Measurements from ENCODE around the gene ULBP1. TPM values are rescaled to one million over a fixed set of nuclear protein-coding genes. Genes with fewer than 3 reads are reported as not detected.

The ULBP1 gene
- total RNA-seq, 1 experiment from 2014 or later, result 3.1 TPM

DNA sequence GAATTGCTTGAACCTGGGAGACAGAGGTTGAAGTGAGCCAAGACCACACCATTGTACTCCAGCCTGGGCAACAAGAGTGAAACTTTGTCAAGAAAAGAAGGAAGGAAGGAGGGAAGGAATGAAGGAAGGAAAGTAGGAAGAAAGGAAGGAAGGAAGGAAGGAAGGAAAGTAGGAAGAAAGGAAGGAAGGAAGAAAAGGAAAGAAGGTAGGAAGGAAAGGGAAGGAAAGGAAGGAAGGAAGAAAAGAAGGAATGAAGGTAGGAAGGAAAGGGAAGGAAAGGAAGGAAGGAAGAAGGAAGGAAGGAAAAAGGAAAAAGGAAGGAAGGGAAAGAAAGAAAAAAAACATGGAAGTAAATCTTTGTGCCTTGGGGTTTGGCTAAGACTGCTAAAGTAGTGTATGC, 11.7 kb downstream of the ULBP1 start:
- TF ChIP-seq, protein P1, sequence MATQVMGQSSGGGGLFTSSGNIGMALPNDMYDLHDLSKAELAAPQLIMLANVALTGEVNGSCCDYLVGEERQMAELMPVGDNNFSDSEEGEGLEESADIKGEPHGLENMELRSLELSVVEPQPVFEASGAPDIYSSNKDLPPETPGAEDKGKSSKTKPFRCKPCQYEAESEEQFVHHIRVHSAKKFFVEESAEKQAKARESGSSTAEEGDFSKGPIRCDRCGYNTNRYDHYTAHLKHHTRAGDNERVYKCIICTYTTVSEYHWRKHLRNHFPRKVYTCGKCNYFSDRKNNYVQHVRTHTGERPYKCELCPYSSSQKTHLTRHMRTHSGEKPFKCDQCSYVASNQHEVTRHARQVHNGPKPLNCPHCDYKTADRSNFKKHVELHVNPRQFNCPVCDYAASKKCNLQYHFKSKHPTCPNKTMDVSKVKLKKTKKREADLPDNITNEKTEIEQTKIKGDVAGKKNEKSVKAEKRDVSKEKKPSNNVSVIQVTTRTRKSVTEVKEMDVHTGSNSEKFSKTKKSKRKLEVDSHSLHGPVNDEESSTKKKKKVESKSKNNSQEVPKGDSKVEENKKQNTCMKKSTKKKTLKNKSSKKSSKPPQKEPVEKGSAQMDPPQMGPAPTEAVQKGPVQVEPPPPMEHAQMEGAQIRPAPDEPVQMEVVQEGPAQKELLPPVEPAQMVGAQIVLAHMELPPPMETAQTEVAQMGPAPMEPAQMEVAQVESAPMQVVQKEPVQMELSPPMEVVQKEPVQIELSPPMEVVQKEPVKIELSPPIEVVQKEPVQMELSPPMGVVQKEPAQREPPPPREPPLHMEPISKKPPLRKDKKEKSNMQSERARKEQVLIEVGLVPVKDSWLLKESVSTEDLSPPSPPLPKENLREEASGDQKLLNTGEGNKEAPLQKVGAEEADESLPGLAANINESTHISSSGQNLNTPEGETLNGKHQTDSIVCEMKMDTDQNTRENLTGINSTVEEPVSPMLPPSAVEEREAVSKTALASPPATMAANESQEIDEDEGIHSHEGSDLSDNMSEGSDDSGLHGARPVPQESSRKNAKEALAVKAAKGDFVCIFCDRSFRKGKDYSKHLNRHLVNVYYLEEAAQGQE (IDR thresholded peaks at IDR 0.05; ENCODE audit: insufficient read depth in 1 of 2, low read depth in 2 of 2, low read length in 1 of 2), result no peak
- no peak for TF ChIP-seq SIN3A (IDR thresholded peaks at IDR 0.05; ENCODE audit: borderline replicate concordance, insufficient read depth, low read depth, low read length)
- no peak for TF ChIP-seq TCF7L2 (IDR thresholded peaks at IDR 0.05; ENCODE audit: low read depth, low read length)
- ATAC-seq, result no peak

DNA sequence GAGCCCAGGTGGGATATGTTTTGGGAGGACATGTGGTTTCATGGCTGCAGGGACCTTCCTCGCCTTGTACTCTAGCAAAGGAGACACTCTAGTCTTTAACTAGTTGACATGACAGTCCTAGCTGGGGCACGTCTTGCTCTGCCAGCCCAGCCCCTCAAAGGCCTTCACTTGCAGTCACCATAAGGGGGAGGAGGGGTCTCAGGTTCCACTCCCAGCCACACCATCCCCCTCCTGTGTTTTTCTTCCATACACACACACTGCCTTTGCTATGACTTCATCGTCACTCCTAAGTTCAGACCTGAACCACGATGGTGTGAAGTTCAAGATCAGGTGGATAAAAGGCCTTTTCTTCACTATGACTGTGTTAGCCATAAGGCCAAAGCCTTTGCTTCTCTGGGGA, 13.5 kb downstream of the ULBP1 start:
- ATAC-seq, result no peak
- CTCF ChIA-PET, result no interaction called here
- in situ Hi-C loops (cut with HindIII; ENCODE audit: low pct_unique_long_range_greater_than_20kb, low sequenced_read_pairs), result no loop called here
- peaks cover 7% of the 10 kb centered on the region for H3K27me3 ChIP-seq (ENCODE audit: control insufficient read depth, insufficient read depth, low read length)
- BruUV-seq (replicated peaks), result no TSS peak
- no peaks in the 10 kb centered on the region for H3K36me3 ChIP-seq (ENCODE audit: control insufficient read depth, insufficient read depth, low read length)
- H3K9me3 ChIP-seq (ENCODE audit: control insufficient read depth, insufficient read depth, low read depth, low read length), result no peaks in the 10 kb centered on the region
- TF ChIP-seq, protein P2, sequence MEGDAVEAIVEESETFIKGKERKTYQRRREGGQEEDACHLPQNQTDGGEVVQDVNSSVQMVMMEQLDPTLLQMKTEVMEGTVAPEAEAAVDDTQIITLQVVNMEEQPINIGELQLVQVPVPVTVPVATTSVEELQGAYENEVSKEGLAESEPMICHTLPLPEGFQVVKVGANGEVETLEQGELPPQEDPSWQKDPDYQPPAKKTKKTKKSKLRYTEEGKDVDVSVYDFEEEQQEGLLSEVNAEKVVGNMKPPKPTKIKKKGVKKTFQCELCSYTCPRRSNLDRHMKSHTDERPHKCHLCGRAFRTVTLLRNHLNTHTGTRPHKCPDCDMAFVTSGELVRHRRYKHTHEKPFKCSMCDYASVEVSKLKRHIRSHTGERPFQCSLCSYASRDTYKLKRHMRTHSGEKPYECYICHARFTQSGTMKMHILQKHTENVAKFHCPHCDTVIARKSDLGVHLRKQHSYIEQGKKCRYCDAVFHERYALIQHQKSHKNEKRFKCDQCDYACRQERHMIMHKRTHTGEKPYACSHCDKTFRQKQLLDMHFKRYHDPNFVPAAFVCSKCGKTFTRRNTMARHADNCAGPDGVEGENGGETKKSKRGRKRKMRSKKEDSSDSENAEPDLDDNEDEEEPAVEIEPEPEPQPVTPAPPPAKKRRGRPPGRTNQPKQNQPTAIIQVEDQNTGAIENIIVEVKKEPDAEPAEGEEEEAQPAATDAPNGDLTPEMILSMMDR (IDR thresholded peaks at IDR 0.05), result no peak
- TF ChIP-seq, protein P1 (IDR thresholded peaks at IDR 0.05; ENCODE audit: insufficient read depth in 1 of 2, low read depth in 2 of 2, low read length in 1 of 2), result no peak
- TF ChIP-seq TCF7L2 (IDR thresholded peaks at IDR 0.05; ENCODE audit: low read depth, low read length), result no peak
- TF ChIP-seq SIN3A (IDR thresholded peaks at IDR 0.05; ENCODE audit: borderline replicate concordance, insufficient read depth, low read depth, low read length), result no peak
- no peak for TF ChIP-seq POLR2AphosphoS5 (IDR thresholded peaks at IDR 0.05; ENCODE audit: low read depth, low read length)
- DNase-seq (ENCODE audit: low read depth, low spot score), result no peak
- no peak overlapping the region for H3K27ac ChIP-seq (ENCODE audit: low read length)
- no peak overlapping the region for H3K4me3 ChIP-seq (ENCODE audit: low read depth in 2 of 2, low read length in 2 of 2)
- intact Hi-C loops (cut with micrococcal nuclease; ENCODE audit: unreplicated experiment), result no loop called here
- no peaks in the 10 kb centered on the region for H3K4me1 ChIP-seq (ENCODE audit: control insufficient read depth, insufficient read depth, low read length)
- POLR2A ChIA-PET, result no interaction called here

More for the DNA sequence above, 11.7 kb downstream of the ULBP1 start:
- no peak for DNase-seq (ENCODE audit: low read depth, low spot score)
- H3K27ac ChIP-seq (ENCODE audit: low read length), result no peak overlapping the region
- no peaks in the 10 kb centered on the region for H3K36me3 ChIP-seq (ENCODE audit: control insufficient read depth, insufficient read depth, low read length)
- in situ Hi-C loops (cut with HindIII; ENCODE audit: low pct_unique_long_range_greater_than_20kb, low sequenced_read_pairs) (no loop called here), intact Hi-C loops (cut with micrococcal nuclease; ENCODE audit: unreplicated experiment) (no loop called here)
- no TSS peak for BruUV-seq (replicated peaks)
- no peak overlapping the region for H3K4me3 ChIP-seq (ENCODE audit: low read depth in 2 of 2, low read length in 2 of 2)
- ChIA-PET CTCF (no interaction called here), POLR2A (no interaction called here)
- H3K27me3 ChIP-seq (ENCODE audit: control insufficient read depth, insufficient read depth, low read length), result no peaks in the 10 kb centered on the region
- no peaks in the 10 kb centered on the region for H3K4me1 ChIP-seq (ENCODE audit: control insufficient read depth, insufficient read depth, low read length)
- H3K9me3 ChIP-seq (ENCODE audit: control insufficient read depth, insufficient read depth, low read depth, low read length), result no peaks in the 10 kb centered on the region
